ENCODE measurements around the gene ANKRD29. TPM values are rescaled to one million over a fixed set of nuclear protein-coding genes. Genes with fewer than 3 reads are reported as not detected.
A peak's percentile ranks its signal among the peaks of the same experiment; 100 is the strongest.

Gene ANKRD29
- total RNA-seq, 2 donors from 2014 or later, result 5.6 to 8.5 TPM

- no peak overlapping the region for H3K27ac ChIP-seq
- no peaks in the 10 kb centered on the region for H3K4me1 ChIP-seq (replicated peaks)
- intact Hi-C loops (cut with DNase I), result no loop called here
- no peaks in the 10 kb centered on the region for H3K36me3 ChIP-seq
- no peak overlapping the region for H3K4me3 ChIP-seq
- no peaks in the 10 kb centered on the region for H3K9me3 ChIP-seq
- DNase-seq (ENCODE audit: low spot score), result no peak
- TF ChIP-seq POLR2A (IDR thresholded peaks at IDR 0.05) (no peak), CTCF (IDR thresholded peaks at IDR 0.05) (no peak), POLR2AphosphoS5 (IDR thresholded peaks at IDR 0.05) (no peak)
- no peaks in the 10 kb centered on the region for H3K27me3 ChIP-seq (replicated peaks; ENCODE audit: insufficient read depth)
- WGBS, result 100% methylated on average over 1 of the region's 1 CpG
Observed at GRCh38 chr18:23667114-23667513, 4.4 kb upstream of the ANKRD29 start.

GRCh38 chr18:23664674-23665073 is 2.0 kb upstream of the ANKRD29 start:
- H3K27ac ChIP-seq, result no peak overlapping the region
- TF ChIP-seq POLR2A (IDR thresholded peaks at IDR 0.05), result no peak
- TF ChIP-seq CTCF (IDR thresholded peaks at IDR 0.05), result no peak
- TF ChIP-seq POLR2AphosphoS5 (IDR thresholded peaks at IDR 0.05), result no peak
- H3K4me1 ChIP-seq (replicated peaks), result no peaks in the 10 kb centered on the region
- H3K36me3 ChIP-seq, result no peaks in the 10 kb centered on the region
- no peak overlapping the region for H3K4me3 ChIP-seq
- intact Hi-C loops (cut with DNase I), result no loop called here
- DNase-seq (ENCODE audit: low spot score), result no peak
- 37% methylated on average over 6 of the region's 6 CpGs for WGBS
- H3K27me3 ChIP-seq (replicated peaks; ENCODE audit: insufficient read depth), result no peaks in the 10 kb centered on the region
- no peaks in the 10 kb centered on the region for H3K9me3 ChIP-seq

GRCh38 chr18:23661735-23662308 is 889 bp downstream of the ANKRD29 start:
- H3K27ac ChIP-seq, result peak overlapping the region in 1 of 2 donors; percentile 13
- H3K4me3 ChIP-seq, result peak overlapping the region; percentile 44 to 53

GRCh38 chr18:23658285-23658684 is 4.4 kb downstream of the ANKRD29 start:
- Histone ChIP-seq H3K27me3 (replicated peaks; ENCODE audit: insufficient read depth) (no peaks in the 10 kb centered on the region), H3K9me3 (no peaks in the 10 kb centered on the region), H3K27ac (no peak overlapping the region), H3K36me3 (no peaks in the 10 kb centered on the region), H3K4me3 (no peak overlapping the region), H3K4me1 (replicated peaks) (no peaks in the 10 kb centered on the region)
- intact Hi-C loops (cut with DNase I), result no loop called here
- WGBS, result 95% methylated on average over 5 of the region's 5 CpGs
- no peak for TF ChIP-seq POLR2A (IDR thresholded peaks at IDR 0.05)
- no peak for TF ChIP-seq POLR2AphosphoS5 (IDR thresholded peaks at IDR 0.05)
- no peak for TF ChIP-seq CTCF (IDR thresholded peaks at IDR 0.05)
- no peak for DNase-seq (ENCODE audit: low spot score)

More at GRCh38 chr18:23661735-23662308, 889 bp downstream of the ANKRD29 start:
- WGBS, result 57% methylated on average over 9 of the region's 9 CpGs
- no peaks in the 10 kb centered on the region for H3K9me3 ChIP-seq
- H3K36me3 ChIP-seq, result no peaks in the 10 kb centered on the region
- H3K27me3 ChIP-seq (replicated peaks; ENCODE audit: insufficient read depth), result no peaks in the 10 kb centered on the region
- no peaks in the 10 kb centered on the region for H3K4me1 ChIP-seq (replicated peaks)
- TF ChIP-seq POLR2AphosphoS5 (IDR thresholded peaks at IDR 0.05) (no peak), CTCF (IDR thresholded peaks at IDR 0.05) (no peak), POLR2A (IDR thresholded peaks at IDR 0.05) (no peak)
- DNase-seq (ENCODE audit: low spot score), result no peak
- intact Hi-C loops (cut with DNase I), result no loop called here

- intact Hi-C loops (cut with DNase I), result no loop called here
- WGBS, result 85% methylated on average over 6 of the region's 6 CpGs
- TF ChIP-seq POLR2A (IDR thresholded peaks at IDR 0.05) (no peak), POLR2AphosphoS5 (IDR thresholded peaks at IDR 0.05) (no peak), CTCF (IDR thresholded peaks at IDR 0.05) (no peak)
- Histone ChIP-seq H3K4me1 (replicated peaks) (no peaks in the 10 kb centered on the region), H3K27me3 (replicated peaks; ENCODE audit: insufficient read depth) (no peaks in the 10 kb centered on the region), H3K27ac (no peak overlapping the region), H3K9me3 (no peaks in the 10 kb centered on the region), H3K36me3 (no peaks in the 10 kb centered on the region), H3K4me3 (no peak overlapping the region)
- DNase-seq (ENCODE audit: low spot score), result no peak
Observed at GRCh38 chr18:23652232-23652631, 10.5 kb downstream of the ANKRD29 start.

Data from prostate gland (tissue), 2 donors.